Liver (tissue), 9 donors: ENCODE results near the gene ARHGEF39. TPM values are rescaled to one million over a fixed set of nuclear protein-coding genes. Genes with fewer than 3 reads are reported as not detected.

Experiments
- DNase-seq: peaks from one replicate; pipeline ENCODE4 v3.0.0-alpha.2; 2017; ENCODE audit warnings: low spot score
- H3K27ac ChIP-seq, 2 donors: one replicate each; pipeline ENCODE4 v1.7.0; 2013; ENCODE audit warnings: inconsistent platforms in 2 of 2, low read length in 2 of 2, control low read depth in 1 of 2, low read depth in 1 of 2, mild to moderate bottlenecking in 1 of 2
- H3K27me3 ChIP-seq, 4 donors: one replicate each; pipeline versions ENCODE4 v1.6.1 to v1.7.0; 2013; ENCODE audit warnings: low read length in 3 of 4, inconsistent platforms in 1 of 4, mild to moderate bottlenecking in 1 of 4, moderate library complexity in 1 of 4; ENCODE audit not compliant: control insufficient read depth in 4 of 4, insufficient read depth in 4 of 4
- H3K36me3 ChIP-seq, 4 donors: one replicate each; pipeline versions ENCODE4 v1.6.1 to v1.7.0; 2013; ENCODE audit warnings: low read length in 3 of 4, mild to moderate bottlenecking in 3 of 4, low read depth in 1 of 4, moderate library complexity in 1 of 4; ENCODE audit not compliant: control insufficient read depth in 4 of 4, insufficient read depth in 3 of 4
- H3K4me1 ChIP-seq, 4 donors: one replicate each; pipeline versions ENCODE4 v1.6.1 to v1.7.0; 2013; ENCODE audit warnings: low read length in 3 of 4, mild to moderate bottlenecking in 3 of 4, moderate library complexity in 1 of 4; ENCODE audit not compliant: control insufficient read depth in 4 of 4, insufficient read depth in 4 of 4
- H3K4me3 ChIP-seq, 3 donors: one replicate each; pipeline versions ENCODE4 v1.6.1 to v1.7.0; 2013; ENCODE audit warnings: low read length in 3 of 3, control low read depth in 1 of 3, low read depth in 1 of 3, mild to moderate bottlenecking in 1 of 3
- H3K9ac ChIP-seq, 2 donors: one replicate each; pipeline ENCODE4 v1.7.0; 2013; ENCODE audit warnings: low read length in 2 of 2, mild to moderate bottlenecking in 2 of 2, moderate library complexity in 2 of 2, control low read depth in 1 of 2, low read depth in 1 of 2
- H3K9me3 ChIP-seq, 4 donors: one replicate each; pipeline versions ENCODE4 v1.6.1 to v1.7.0; 2013; ENCODE audit warnings: low read length in 3 of 4; ENCODE audit not compliant: control insufficient read depth in 4 of 4
- ATF3 ChIP-seq: IDR thresholded peaks from 2 replicates; pipeline ENCODE4 v1.6.1; 2016; ENCODE audit warnings: antibody characterized with exemption
- CTCF ChIP-seq: fragments of 150-350 bp; IDR thresholded peaks from 2 replicates; pipeline ENCODE4 v1.5.1; 2017; ENCODE audit warnings: improper control_type of control experiment, low read depth, low read length; ENCODE audit not compliant: missing input control
- EGR1 ChIP-seq, 2 donors: IDR thresholded peaks; 2 replicates each; pipeline ENCODE4 v1.6.1; 2016 to 2018; ENCODE audit warnings: antibody characterized with exemption in 2 of 2, low read depth in 2 of 2
- FOXA1 ChIP-seq: IDR thresholded peaks from 2 replicates; pipeline ENCODE4 v1.6.1; 2016; ENCODE audit warnings: antibody characterized with exemption
- FOXA2 ChIP-seq: IDR thresholded peaks from 2 replicates; pipeline ENCODE4 v1.6.1; 2016; ENCODE audit warnings: antibody characterized with exemption
- GABPA ChIP-seq, 2 donors: IDR thresholded peaks in 1 of 2; conservative IDR thresholded peaks in 1 of 2; 2 replicates each; pipeline ENCODE4 v1.6.1; 2016; ENCODE audit warnings: antibody characterized with exemption in 2 of 2, mild to moderate bottlenecking in 1 of 2, moderate library complexity in 1 of 2
- HNF4A ChIP-seq, 2 donors: conservative IDR thresholded peaks; 2 replicates each; pipeline ENCODE4 v1.6.1; 2016; ENCODE audit warnings: antibody characterized with exemption in 2 of 2, mild to moderate bottlenecking in 2 of 2
- HNF4G ChIP-seq: IDR thresholded peaks from 2 replicates; pipeline ENCODE4 v1.6.1; 2016; ENCODE audit warnings: antibody characterized with exemption
- JUND ChIP-seq, 2 donors: IDR thresholded peaks; 2 replicates each; pipeline ENCODE4 v1.6.1; 2016; ENCODE audit warnings: antibody characterized with exemption in 2 of 2
- MAX ChIP-seq: IDR thresholded peaks from 2 replicates; pipeline ENCODE4 v1.6.1; 2016; ENCODE audit warnings: antibody characterized with exemption
- NR2F2 ChIP-seq: IDR thresholded peaks from 2 replicates; pipeline ENCODE4 v1.6.1; 2016; ENCODE audit warnings: antibody characterized with exemption
- RAD21 ChIP-seq, 2 donors: IDR thresholded peaks; 2 replicates each; pipeline ENCODE4 v1.6.1; 2016; ENCODE audit warnings: antibody characterized with exemption in 2 of 2, mild to moderate bottlenecking in 2 of 2
- REST ChIP-seq: IDR thresholded peaks from 2 replicates; pipeline ENCODE4 v1.6.1; 2016; ENCODE audit warnings: antibody characterized with exemption, mild to moderate bottlenecking
- RXRA ChIP-seq, 2 donors: IDR thresholded peaks; 2 replicates each; pipeline ENCODE4 v1.6.1; 2017 to 2018; ENCODE audit warnings: antibody characterized with exemption in 2 of 2, mild to moderate bottlenecking in 1 of 2
- SP1 ChIP-seq: IDR thresholded peaks from 2 replicates; pipeline ENCODE4 v1.6.1; 2018; ENCODE audit warnings: antibody characterized with exemption, mild to moderate bottlenecking
- TAF1 ChIP-seq: conservative IDR thresholded peaks from 2 replicates; pipeline ENCODE4 v1.6.1; 2016; ENCODE audit warnings: antibody characterized with exemption, mild to moderate bottlenecking
- YY1 ChIP-seq: IDR thresholded peaks from 2 replicates; pipeline ENCODE4 v1.6.1; 2016; ENCODE audit warnings: antibody characterized with exemption, mild to moderate bottlenecking
- ZBTB33 ChIP-seq: IDR thresholded peaks from 2 replicates; pipeline ENCODE4 v1.6.1; 2016; ENCODE audit warnings: antibody characterized with exemption
- WGBS: extraction: QIAGEN DNeasy Blood & Tissue Kit; methylation state at CpG from one replicate; pipeline ENCODE4 v1.1.7; 2013; 5-methylcytosine and 5-hydroxymethylcytosine counted together
- polyA plus RNA-seq, 2 donors: library from polyadenylated mRNA; stranded (reverse) in 1 of 2; unstranded in 1 of 2; fragments of 200-250 nt in 1 of 2; fragments of >200 nt in 1 of 2; fragmentation: Nextera tagmentation in 1 of 2; extraction: Ambion mirVana in 1 of 2; gene quantifications; one replicate each; pipeline versions ENCODE4 v1.2.1 to v1.2.3, GENCODE V29; 2013 to 2015
- total RNA-seq, 2 donors: library from RNA; depleted of rRNA; stranded (reverse); fragments of >200 nt; gene quantifications; one replicate each; pipeline ENCODE4 v1.2.3, GENCODE V29; 2014
- donor health status: healthy.
- donor health status: healthy.
- donor health status: healthy.
- donor health status: healthy.
- donor health status: healthy.

The ARHGEF39 gene
- total and polyA plus RNA-seq, 4 donors: under 0.01 to 7.4 (median 0.74) TPM

GRCh38 chr9:35653611-35654010 is 11.4 kb downstream of the ARHGEF39 start:
- Histone ChIP-seq H3K4me3 (no peak overlapping the region), H3K9me3 (no peaks in the 10 kb centered on the region), H3K27ac (no peak overlapping the region), H3K36me3 (no peaks in the 10 kb centered on the region), H3K4me1 (peaks cover 0 to 7% (median 1%) of the 10 kb centered on the region in 4 donors), H3K9ac (no peak overlapping the region), H3K27me3 (no peaks in the 10 kb centered on the region)
- no peak for TF ChIP-seq REST
- no peak for TF ChIP-seq HNF4G
- TF ChIP-seq EGR1 (IDR thresholded peaks at IDR 0.05; ENCODE audit: low read depth in 2 of 2): no peak
- no peak for TF ChIP-seq FOXA1
- no peak for TF ChIP-seq TAF1
- TF ChIP-seq RXRA (IDR thresholded peaks at IDR 0.05): no peak
- no peak for TF ChIP-seq SP1
- no peak for TF ChIP-seq CTCF
- TF ChIP-seq ATF3: no peak
- no peak for TF ChIP-seq MAX
- TF ChIP-seq FOXA2: no peak
- TF ChIP-seq NR2F2: no peak
- TF ChIP-seq ZBTB33: no peak
- no peak for TF ChIP-seq RAD21 (IDR thresholded peaks at IDR 0.05)
- TF ChIP-seq GABPA (IDR thresholded peaks at IDR 0.05 in 1 of 2, conservative IDR thresholded peaks at IDR 0.05 in 1 of 2): no peak
- no peak for TF ChIP-seq JUND (IDR thresholded peaks at IDR 0.05)
- TF ChIP-seq HNF4A (conservative IDR thresholded peaks at IDR 0.05): no peak
- no peak for TF ChIP-seq YY1
- no peak for DNase-seq
- 94% methylated on average over 2 of the region's 2 CpGs for WGBS
